MCF 10A (cell line): ENCODE measurements around the gene HPCAL1. TPM values are rescaled to one million over a fixed set of nuclear protein-coding genes. Genes with fewer than 3 reads are reported as not detected.

ENCODE experiments used
- BruUV-seq: library from RNA; stranded (reverse); fragments of 400-500 nt; replicated peaks from 2 replicates; lab custom pipeline; 2021; lab: Mats Ljungman, UMichigan
- CTCF ChIA-PET: fragments of 300-600 bp; sonication (Branson Sonifier 250); formaldehyde crosslinking; extraction: SDS; loops from one replicate; lab custom pipeline; 2021; ENCODE audit warnings: antibody characterized with exemption, inconsistent platforms; lab: Yijun Ruan, JAX
- POLR2A ChIA-PET: fragments of 300-600, 350-650 bp; sonication (Branson Sonifier 250); formaldehyde crosslinking; extraction: SDS; loops from one replicate; lab custom pipeline; 2020; ENCODE audit warnings: antibody characterized with exemption, inconsistent platforms; lab: Yijun Ruan, JAX
- DNase-seq: peaks from one replicate; pipeline ENCODE4 v3.0.0-alpha.2; 2018; ENCODE audit not compliant: unreplicated experiment
- H3K27ac Mint-ChIP-seq: one replicate; pipeline ENCODE4 v1.8.0; 2022; ENCODE audit warnings: mild to moderate bottlenecking, low read depth, mixed read lengths; ENCODE audit not compliant: unreplicated experiment
- H3K27me3 Mint-ChIP-seq: one replicate; pipeline ENCODE4 v1.8.0; 2022; ENCODE audit warnings: mixed read lengths; ENCODE audit not compliant: insufficient read depth, unreplicated experiment
- H3K36me3 Mint-ChIP-seq: one replicate; pipeline ENCODE4 v1.8.0; 2022; ENCODE audit warnings: mild to moderate bottlenecking, moderate library complexity, mixed read lengths; ENCODE audit not compliant: insufficient read depth, unreplicated experiment
- H3K4me1 Mint-ChIP-seq: one replicate; pipeline ENCODE4 v1.8.0; 2022; ENCODE audit warnings: mixed read lengths; ENCODE audit not compliant: insufficient read depth, unreplicated experiment
- H3K4me3 Mint-ChIP-seq: one replicate; pipeline ENCODE4 v1.8.0; 2022; ENCODE audit warnings: mild to moderate bottlenecking, moderate library complexity, mixed read lengths; ENCODE audit not compliant: unreplicated experiment
- H3K9me3 Mint-ChIP-seq: one replicate; pipeline ENCODE4 v1.8.0; 2022; ENCODE audit warnings: mixed read lengths; ENCODE audit not compliant: unreplicated experiment
- CTCF ChIP-seq: fragments of 200-600 bp; IDR thresholded peaks from one replicate; pipeline ENCODE4 v1.8.0; 2022; ENCODE audit warnings: antibody characterized with exemption, mild to moderate bottlenecking; ENCODE audit not compliant: unreplicated experiment
- intact Hi-C: fragments of 100-400 bp; cut with micrococcal nuclease; formaldehyde crosslinking; loops from 2 replicates; pipeline ENCODE4 v1.14.1; 2022
- total RNA-seq: library from RNA; stranded (reverse); gene quantifications from 2 replicates; pipeline ENCODE4 v1.2.3, GENCODE V29; 2022

HPCAL1 gene
- total RNA-seq, 1 experiment from 2014 or later, result 144 TPM

- CTCF ChIA-PET, result interaction anchor here (0.6 to 1.1 kb wide), 3 partner anchors 8 to 240 kb away, joined by 3 to 7 read pairs (median 6); no protein-coding TSS in a partner anchor
Observed at GRCh38 chr2:10357193-10358169, 54.8 kb downstream of the HPCAL1 start.

GRCh38 chr2:10359246-10359645 is 56.5 kb downstream of the HPCAL1 start:
- DNase-seq, result no peak
- no peak overlapping the region for H3K27ac Mint-ChIP-seq
- peaks cover 11% of the 10 kb centered on the region for H3K4me1 Mint-ChIP-seq
- no peaks in the 10 kb centered on the region for H3K9me3 Mint-ChIP-seq
- H3K27me3 Mint-ChIP-seq, result no peaks in the 10 kb centered on the region
- no peak overlapping the region for H3K4me3 Mint-ChIP-seq
- intact Hi-C loops, result no loop called here
- H3K36me3 Mint-ChIP-seq, result peaks cover 18% of the 10 kb centered on the region
- TF ChIP-seq CTCF, result no peak
- POLR2A ChIA-PET, result no interaction called here
- BruUV-seq, result no TSS peak
- CTCF ChIA-PET, result no interaction called here

More at GRCh38 chr2:10357193-10358169, 54.8 kb downstream of the HPCAL1 start:
- Mint-ChIP-seq H3K9me3 (no peaks in the 10 kb centered on the region), H3K27ac (no peak overlapping the region), H3K27me3 (no peaks in the 10 kb centered on the region), H3K4me3 (no peak overlapping the region), H3K36me3 (peaks cover 23% of the 10 kb centered on the region), H3K4me1 (peaks cover 12% of the 10 kb centered on the region)
- POLR2A ChIA-PET, result interaction anchor here (0.7 kb wide), 1 partner anchor 87 kb away, joined by 3 read pairs; no protein-coding TSS in a partner anchor
- no TSS peak for BruUV-seq
- no peak for TF ChIP-seq CTCF
- DNase-seq, result no peak
- intact Hi-C loops, result no loop called here

GRCh38 chr2:10359731-10360329 is 57.1 kb downstream of the HPCAL1 start:
- ChIA-PET POLR2A (no interaction called here), CTCF (interaction anchor here (0.6 to 0.7 kb wide), 2 partner anchors 183 to 277 kb away, joined by 3 read pairs; no protein-coding TSS in a partner anchor)
- Mint-ChIP-seq H3K4me3 (no peak overlapping the region), H3K4me1 (peaks cover 11% of the 10 kb centered on the region), H3K9me3 (no peaks in the 10 kb centered on the region), H3K27ac (no peak overlapping the region), H3K27me3 (no peaks in the 10 kb centered on the region), H3K36me3 (peaks cover 21% of the 10 kb centered on the region)
- no peak for DNase-seq
- TF ChIP-seq CTCF, result no peak
- intact Hi-C loops, result no loop called here
- BruUV-seq, result no TSS peak

GRCh38 chr2:10360460-10360849 is 57.8 kb downstream of the HPCAL1 start:
- DNase-seq, result no peak
- ChIA-PET CTCF (interaction anchor here (0.6 to 0.7 kb wide), 2 partner anchors 183 to 277 kb away, joined by 3 read pairs; no protein-coding TSS in a partner anchor), POLR2A (no interaction called here)
- intact Hi-C loops, result no loop called here
- H3K36me3 Mint-ChIP-seq, result peaks cover 21% of the 10 kb centered on the region
- peak overlapping the region; percentile 4 for H3K27ac Mint-ChIP-seq
- H3K9me3 Mint-ChIP-seq, result no peaks in the 10 kb centered on the region
- H3K27me3 Mint-ChIP-seq, result no peaks in the 10 kb centered on the region
- no peak for TF ChIP-seq CTCF
- H3K4me3 Mint-ChIP-seq, result no peak overlapping the region
- H3K4me1 Mint-ChIP-seq, result peaks cover 11% of the 10 kb centered on the region
- BruUV-seq, result no TSS peak
